OCI-LY7 (cell line): ENCODE data around the gene GRAMD1B.

Source experiments
- CTCF ChIP-seq: fragments of 200-600 bp; sonication (generic); conservative IDR thresholded peaks from 2 replicates; pipeline ENCODE4 v1.5.1; 2014; ENCODE audit warnings: mild to moderate bottlenecking, antibody characterized with exemption, low read length, moderate library complexity, mixed read lengths
- EZH2phosphoT487 ChIP-seq: fragments of 200-600 bp; sonication (generic); IDR thresholded peaks from 2 replicates; pipeline ENCODE4 v1.6.1; 2018; ENCODE audit warnings: low read depth, borderline replicate concordance, mild to moderate bottlenecking, mixed run types, antibody characterized with exemption, low read length, moderate library complexity, mixed read lengths

- TF ChIP-seq CTCF (no peak), EZH2phosphoT487 (no peak)
Observed at GRCh38 chr11:123516238-123516637, 86.2 kb downstream of the GRAMD1B start.
